Breast epithelium (tissue), 4 donors: ENCODE results near the gene PSIP1. TPM values are rescaled to one million over a fixed set of nuclear protein-coding genes. Genes with fewer than 3 reads are reported as not detected.

Experiments
- DNase-seq, 2 donors: peaks; one replicate each; pipeline ENCODE4 v3.0.0-alpha.2; 2019; ENCODE audit warnings: low spot score in 2 of 2
- H3K27ac ChIP-seq, 2 donors: fragments of 200-600 bp; sonication (generic) in 1 of 2; one replicate each; pipeline ENCODE4 v1.5.1; 2016 to 2019; ENCODE audit warnings: mild to moderate bottlenecking in 1 of 2
- H3K27me3 ChIP-seq, 2 donors: fragments of 200-600 bp; sonication (generic) in 1 of 2; one replicate each; pipeline versions ENCODE4 v1.5.1 to v1.6.0; 2017 to 2019; ENCODE audit warnings: control low read depth in 1 of 2, mild to moderate bottlenecking in 1 of 2
- H3K36me3 ChIP-seq: fragments of 200-600 bp; one replicate; pipeline ENCODE4 v1.5.1; 2019
- H3K4me1 ChIP-seq, 2 donors: fragments of 200-600 bp; sonication (generic); one replicate each; pipeline ENCODE4 v1.5.1; 2016 to 2019; ENCODE audit warnings: control low read depth in 1 of 2
- H3K4me3 ChIP-seq, 3 donors: fragments of 200-600 bp; sonication (generic); 1 replicate in 2 of 3; 2 replicates in 1 of 3; pipeline ENCODE4 v1.5.1; 2016 to 2019; ENCODE audit warnings: mild to moderate bottlenecking in 3 of 3, moderate library complexity in 2 of 3
- H3K9me3 ChIP-seq, 2 donors: fragments of 200-600 bp; sonication (generic) in 1 of 2; one replicate each; pipeline ENCODE4 v1.5.1; 2016 to 2019; ENCODE audit warnings: control low read depth in 1 of 2
- POLR2A ChIP-seq: fragments of 450-650 bp; IDR thresholded peaks from one replicate; pipeline ENCODE4 v1.6.1; 2016; ENCODE audit warnings: antibody characterized with exemption, mild to moderate bottlenecking, moderate library complexity
- POLR2AphosphoS5 ChIP-seq, 3 donors: sonication (generic); formaldehyde crosslinking; IDR thresholded peaks; one replicate each; pipeline ENCODE4 v1.6.1; 2017; ENCODE audit warnings: antibody characterized with exemption in 3 of 3
- intact Hi-C: fragments of 100-400 bp; cut with DNase I; formaldehyde crosslinking; loops from one replicate; pipeline ENCODE4 v1.15.1; 2023; ENCODE audit warnings: low total_unique reads
- total RNA-seq, 3 donors: library from RNA; depleted of rRNA; stranded (reverse); fragments of >200 nt; gene quantifications; one replicate each; pipeline ENCODE4 v1.1.0, GENCODE V29; 2016
- TF ChIP-seq, protein P1 (sequence below), 3 donors: fragments of 450-650 bp; IDR thresholded peaks; one replicate each; pipeline ENCODE4 v1.5.1; 2016 to 2017; ENCODE audit warnings: antibody characterized with exemption in 3 of 3, mild to moderate bottlenecking in 3 of 3, moderate library complexity in 3 of 3

PSIP1 gene
- total RNA-seq, 3 donors from 2014 or later: 28.0 to 39.1 (median 39.0) TPM

DNA sequence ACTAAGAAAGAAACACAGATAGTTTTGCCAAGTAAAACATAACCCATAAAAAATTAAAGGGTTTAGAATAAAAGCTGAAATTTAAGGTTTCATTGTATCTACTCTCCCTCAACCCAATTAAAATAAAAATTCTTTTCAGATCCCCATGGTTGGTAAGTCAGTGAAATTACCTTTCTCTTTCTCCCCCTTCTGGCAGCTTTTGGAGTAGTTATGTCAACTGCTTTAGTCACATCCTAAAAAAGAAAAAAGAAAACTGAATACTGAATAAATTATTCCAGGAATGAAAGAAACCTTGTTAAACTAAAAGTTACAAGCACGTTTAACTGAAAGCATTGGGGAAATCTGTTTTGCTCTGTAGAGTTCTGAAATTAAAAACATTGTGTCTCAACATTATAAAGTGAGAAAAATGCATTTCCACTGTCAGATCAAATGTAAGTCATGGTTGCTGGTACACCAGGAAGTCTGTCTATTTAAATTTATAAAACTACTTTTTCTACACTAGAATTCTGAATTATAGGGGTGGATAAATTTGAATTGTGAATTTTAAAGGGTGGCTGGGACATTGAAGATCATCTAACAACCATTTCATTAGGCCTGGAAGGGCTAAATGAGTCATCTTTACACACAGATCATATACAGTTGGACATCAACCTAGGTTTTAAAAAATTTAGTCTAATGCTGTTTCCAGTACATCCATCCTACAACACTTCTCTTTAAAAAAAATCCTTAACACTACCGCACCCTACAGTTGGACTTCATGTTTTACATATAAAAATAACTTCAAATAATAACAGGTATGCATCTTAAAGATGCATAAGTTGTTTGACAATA, 24.7 kb downstream of the PSIP1 start:
- no peak overlapping the region for H3K27ac ChIP-seq
- no peaks in the 10 kb centered on the region for H3K36me3 ChIP-seq
- intact Hi-C loops: no loop called here
- no peak for DNase-seq
- H3K27me3 ChIP-seq: no peaks in the 10 kb centered on the region
- no peaks in the 10 kb centered on the region for H3K4me1 ChIP-seq
- TF ChIP-seq, protein P1, sequence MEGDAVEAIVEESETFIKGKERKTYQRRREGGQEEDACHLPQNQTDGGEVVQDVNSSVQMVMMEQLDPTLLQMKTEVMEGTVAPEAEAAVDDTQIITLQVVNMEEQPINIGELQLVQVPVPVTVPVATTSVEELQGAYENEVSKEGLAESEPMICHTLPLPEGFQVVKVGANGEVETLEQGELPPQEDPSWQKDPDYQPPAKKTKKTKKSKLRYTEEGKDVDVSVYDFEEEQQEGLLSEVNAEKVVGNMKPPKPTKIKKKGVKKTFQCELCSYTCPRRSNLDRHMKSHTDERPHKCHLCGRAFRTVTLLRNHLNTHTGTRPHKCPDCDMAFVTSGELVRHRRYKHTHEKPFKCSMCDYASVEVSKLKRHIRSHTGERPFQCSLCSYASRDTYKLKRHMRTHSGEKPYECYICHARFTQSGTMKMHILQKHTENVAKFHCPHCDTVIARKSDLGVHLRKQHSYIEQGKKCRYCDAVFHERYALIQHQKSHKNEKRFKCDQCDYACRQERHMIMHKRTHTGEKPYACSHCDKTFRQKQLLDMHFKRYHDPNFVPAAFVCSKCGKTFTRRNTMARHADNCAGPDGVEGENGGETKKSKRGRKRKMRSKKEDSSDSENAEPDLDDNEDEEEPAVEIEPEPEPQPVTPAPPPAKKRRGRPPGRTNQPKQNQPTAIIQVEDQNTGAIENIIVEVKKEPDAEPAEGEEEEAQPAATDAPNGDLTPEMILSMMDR (IDR thresholded peaks at IDR 0.05): peak in 2 of 3 donors; percentile 19 to 24
- TF ChIP-seq POLR2A (no peak), POLR2AphosphoS5 (IDR thresholded peaks at IDR 0.05) (no peak)
- no peaks in the 10 kb centered on the region for H3K9me3 ChIP-seq
- no peak overlapping the region for H3K4me3 ChIP-seq

DNA sequence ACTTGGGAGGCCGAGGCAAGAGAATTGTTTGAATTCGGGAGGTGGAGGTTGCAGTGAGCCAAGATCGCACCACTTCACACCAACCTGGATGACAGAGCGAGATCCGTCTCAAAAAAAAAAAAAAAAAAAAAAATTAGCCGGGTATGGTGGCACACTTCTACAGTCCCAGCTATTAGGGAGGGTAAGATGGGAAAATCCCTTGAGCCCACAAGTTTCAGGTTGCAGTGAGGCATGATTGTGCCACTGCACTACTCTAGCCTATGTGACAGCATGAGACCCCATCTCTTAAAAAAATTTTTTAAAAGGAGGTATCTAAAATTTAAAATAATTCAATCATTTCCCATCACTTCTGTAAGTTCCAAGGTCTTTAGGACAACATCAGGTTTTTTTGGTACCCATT, 26.0 kb downstream of the PSIP1 start:
- no peak for DNase-seq
- TF ChIP-seq POLR2AphosphoS5 (IDR thresholded peaks at IDR 0.05): no peak
- TF ChIP-seq, protein P1 (IDR thresholded peaks at IDR 0.05): no peak
- no peak for TF ChIP-seq POLR2A
- H3K4me3 ChIP-seq: no peak overlapping the region
- no peaks in the 10 kb centered on the region for H3K36me3 ChIP-seq
- no peaks in the 10 kb centered on the region for H3K9me3 ChIP-seq
- H3K27me3 ChIP-seq: no peaks in the 10 kb centered on the region
- intact Hi-C loops: no loop called here
- H3K27ac ChIP-seq: no peak overlapping the region
- H3K4me1 ChIP-seq: no peaks in the 10 kb centered on the region

DNA sequence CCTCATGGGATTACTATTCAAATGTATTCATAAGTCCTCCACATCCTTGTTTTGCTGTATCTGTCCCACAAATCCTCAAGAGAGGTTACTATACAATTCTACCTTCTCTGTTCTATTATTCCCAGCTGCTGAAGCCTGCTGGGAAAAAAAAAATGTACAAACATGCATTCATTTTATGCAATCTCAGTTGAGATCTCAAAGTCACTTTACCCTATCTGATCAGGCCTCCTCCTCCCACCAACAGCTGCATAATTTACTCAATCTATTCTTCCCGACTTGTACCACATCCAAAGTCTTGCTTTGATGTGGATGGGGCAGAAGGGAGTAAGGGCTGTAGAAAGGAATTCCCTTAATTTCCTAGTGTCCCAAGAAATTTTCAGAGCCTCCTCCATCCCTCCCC, 28.6 kb downstream of the PSIP1 start:
- Histone ChIP-seq H3K4me1 (no peaks in the 10 kb centered on the region), H3K27me3 (no peaks in the 10 kb centered on the region), H3K4me3 (no peak overlapping the region), H3K36me3 (no peaks in the 10 kb centered on the region), H3K27ac (no peak overlapping the region), H3K9me3 (no peaks in the 10 kb centered on the region)
- DNase-seq: no peak
- no peak for TF ChIP-seq POLR2A
- TF ChIP-seq, protein P1 (IDR thresholded peaks at IDR 0.05): no peak
- no peak for TF ChIP-seq POLR2AphosphoS5 (IDR thresholded peaks at IDR 0.05)
- intact Hi-C loops: no loop called here

DNA sequence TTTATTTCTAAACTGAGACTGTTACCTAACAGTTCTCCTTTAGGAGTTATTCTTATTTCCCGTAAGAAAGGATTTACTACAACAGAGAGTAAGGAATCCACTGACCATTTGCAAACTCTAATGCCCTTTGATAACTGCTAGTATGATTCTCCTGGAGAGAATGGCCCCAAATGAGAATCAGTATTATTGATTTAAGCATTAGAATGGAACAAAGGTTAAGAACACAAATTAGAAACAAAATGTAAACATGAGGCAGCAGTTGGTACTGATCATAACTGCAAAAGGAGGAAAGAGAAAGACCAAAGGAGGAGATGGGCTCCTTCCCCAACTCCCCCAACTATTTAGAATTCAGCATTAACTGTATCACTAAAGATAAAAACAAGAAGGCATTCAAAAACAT, 30.7 kb downstream of the PSIP1 start:
- no peak overlapping the region for H3K27ac ChIP-seq
- H3K9me3 ChIP-seq: no peaks in the 10 kb centered on the region
- TF ChIP-seq POLR2A: no peak
- TF ChIP-seq, protein P1 (IDR thresholded peaks at IDR 0.05): no peak
- no peak for TF ChIP-seq POLR2AphosphoS5 (IDR thresholded peaks at IDR 0.05)
- intact Hi-C loops: no loop called here
- no peak overlapping the region for H3K4me3 ChIP-seq
- H3K27me3 ChIP-seq: no peaks in the 10 kb centered on the region
- H3K4me1 ChIP-seq: no peaks in the 10 kb centered on the region
- H3K36me3 ChIP-seq: no peaks in the 10 kb centered on the region
- DNase-seq: no peak

DNA sequence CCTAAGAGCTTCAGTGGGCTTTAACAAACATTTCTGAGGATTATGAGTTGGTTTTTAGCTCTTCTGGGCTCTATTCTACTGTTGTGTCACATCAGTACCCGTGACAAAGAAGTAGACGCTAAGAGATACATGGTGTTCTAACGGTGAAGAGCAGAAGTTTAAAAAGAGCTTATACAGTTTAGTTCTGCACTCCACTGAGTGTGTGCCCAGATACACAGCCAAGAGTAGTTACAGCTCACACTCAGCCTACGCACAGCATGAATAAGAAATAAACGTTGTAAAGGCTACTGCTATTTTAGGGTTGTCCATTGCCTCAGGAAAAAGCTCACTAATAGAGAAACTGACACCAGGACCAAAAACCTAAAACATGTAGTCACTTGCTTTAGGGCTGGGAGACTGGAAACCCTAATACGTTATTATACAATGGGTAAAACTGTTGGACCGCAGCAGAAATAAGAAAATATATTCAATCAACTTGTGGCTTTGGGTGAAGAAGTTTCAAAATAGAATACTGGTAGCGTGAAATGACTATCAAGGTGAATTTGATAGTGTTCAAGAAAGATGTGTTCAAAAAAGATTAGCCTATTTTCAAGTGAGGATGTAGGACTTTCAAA, 34.7 kb downstream of the PSIP1 start:
- DNase-seq: no peak
- no peaks in the 10 kb centered on the region for H3K27me3 ChIP-seq
- no peak overlapping the region for H3K4me3 ChIP-seq
- no peaks in the 10 kb centered on the region for H3K36me3 ChIP-seq
- H3K27ac ChIP-seq: no peak overlapping the region
- TF ChIP-seq POLR2AphosphoS5 (IDR thresholded peaks at IDR 0.05): no peak
- no peak for TF ChIP-seq POLR2A
- TF ChIP-seq, protein P1 (IDR thresholded peaks at IDR 0.05): no peak
- intact Hi-C loops: no loop called here
- H3K9me3 ChIP-seq: no peaks in the 10 kb centered on the region
- H3K4me1 ChIP-seq: no peaks in the 10 kb centered on the region
